Measurements from ENCODE around the gene TRIM46. TPM values are rescaled to one million over a fixed set of nuclear protein-coding genes. Genes with fewer than 3 reads are reported as not detected.

TRIM46 gene
- total RNA-seq, 1 experiment from 2014 or later = 3.8 TPM

- in situ Hi-C loops (cut with HindIII; ENCODE audit: low pct_unique_long_range_greater_than_20kb, low sequenced_read_pairs) (no loop called here), intact Hi-C loops (cut with micrococcal nuclease; ENCODE audit: unreplicated experiment) (no loop called here)
- DNase-seq (ENCODE audit: low read depth, low spot score) (peak; percentile 62), ATAC-seq (peak; percentile 86)
- no TSS peak for BruUV-seq (replicated peaks)
- POLR2A ChIA-PET = interaction anchor here (0.6 kb wide), 1 partner anchor 38 kb away, joined by 3 read pairs; no protein-coding TSS in a partner anchor
- Histone ChIP-seq H3K36me3 (ENCODE audit: control insufficient read depth, insufficient read depth, low read length) (no peaks in the 10 kb centered on the region), H3K4me3 (ENCODE audit: low read depth in 2 of 2, low read length in 2 of 2) (peak within 1 kb of the TSS; percentile 60 to 86), H3K27ac (ENCODE audit: low read length) (peak within 1 kb of the TSS; percentile 93), H3K4me1 (ENCODE audit: control insufficient read depth, insufficient read depth, low read length) (peaks cover 35% of the 10 kb centered on the region), H3K9me3 (ENCODE audit: control insufficient read depth, insufficient read depth, low read depth, low read length) (no peaks in the 10 kb centered on the region), H3K27me3 (ENCODE audit: control insufficient read depth, insufficient read depth, low read length) (no peaks in the 10 kb centered on the region)
- TF ChIP-seq TCF7L2 (IDR thresholded peaks at IDR 0.05; ENCODE audit: low read depth, low read length) = 0 out of 2 replicates have a peak, but pooled peaks have one; percentile 18
- peak; percentile 95 for TF ChIP-seq POLR2AphosphoS5 (IDR thresholded peaks at IDR 0.05; ENCODE audit: low read depth, low read length)
- no peak for TF ChIP-seq REST (IDR thresholded peaks at IDR 0.05; ENCODE audit: insufficient read depth in 1 of 2, low read depth in 2 of 2, low read length in 1 of 2)
- TF ChIP-seq SIN3A (IDR thresholded peaks at IDR 0.05; ENCODE audit: borderline replicate concordance, insufficient read depth, low read depth, low read length) = peak; percentile 19; the same call in 1 of the 2 replicates
- CTCF ChIA-PET = interaction anchor here (0.6 to 2.2 kb wide), 3 partner anchors 11 to 166 kb away, joined by 3 to 6 read pairs (median 4); no protein-coding TSS in a partner anchor
Measured at GRCh38 chr1:155135415-155136028, 38.1 kb upstream of the TRIM46 start, which contains the start of gene SLC50A1. Gene SLC50A1 (plus strand): TSS chr1:155135852. CDS start chr1:155135912, 60 bp downstream.

GRCh38 chr1:155136748-155137147 lies 36.9 kb upstream of the TRIM46 start:
- Histone ChIP-seq H3K27ac (ENCODE audit: low read length) (peak overlapping the region; percentile 93), H3K4me1 (ENCODE audit: control insufficient read depth, insufficient read depth, low read length) (peaks cover 30% of the 10 kb centered on the region), H3K9me3 (ENCODE audit: control insufficient read depth, insufficient read depth, low read depth, low read length) (no peaks in the 10 kb centered on the region), H3K36me3 (ENCODE audit: control insufficient read depth, insufficient read depth, low read length) (no peaks in the 10 kb centered on the region), H3K4me3 (ENCODE audit: low read depth in 2 of 2, low read length in 2 of 2) (peak overlapping the region; percentile 60 to 86), H3K27me3 (ENCODE audit: control insufficient read depth, insufficient read depth, low read length) (no peaks in the 10 kb centered on the region)
- no peak for ATAC-seq
- DNase-seq (ENCODE audit: low read depth, low spot score) = no peak
- ChIA-PET CTCF (interaction anchor here (0.6 to 0.7 kb wide), 4 partner anchors 14 to 580 kb away, joined by 3 to 7 read pairs (median 4); partner anchors contain the start of gene KRTCAP2), POLR2A (interaction anchor here (0.5 to 0.8 kb wide), 2 partner anchors 9 to 37 kb away, joined by 3 read pairs; partner anchors contain the start of gene EFNA1)
- intact Hi-C loops (cut with micrococcal nuclease; ENCODE audit: unreplicated experiment) = no loop called here
- no TSS peak for BruUV-seq (replicated peaks)
- TF ChIP-seq TCF7L2 (IDR thresholded peaks at IDR 0.05; ENCODE audit: low read depth, low read length) (no peak), POLR2AphosphoS5 (IDR thresholded peaks at IDR 0.05; ENCODE audit: low read depth, low read length) (no peak), CTCF (IDR thresholded peaks at IDR 0.05) (no peak), REST (IDR thresholded peaks at IDR 0.05; ENCODE audit: insufficient read depth in 1 of 2, low read depth in 2 of 2, low read length in 1 of 2) (no peak), SIN3A (IDR thresholded peaks at IDR 0.05; ENCODE audit: borderline replicate concordance, insufficient read depth, low read depth, low read length) (no peak)
- in situ Hi-C loops (cut with HindIII; ENCODE audit: low pct_unique_long_range_greater_than_20kb, low sequenced_read_pairs) = no loop called here

Data from Panc1 (cell line).